Activated CD8-positive, alpha-beta memory T cell treated with anti-CD3 and anti-CD28 coated beads for 36 hours (primary cell): Measurements from ENCODE around the gene LZTS2. TPM values are rescaled to one million over a fixed set of nuclear protein-coding genes. Genes with fewer than 3 reads are reported as not detected.
"Not testable (repeated sequence)": the region's sequence is repeated elsewhere in the genome, so short reads cannot be mapped to it uniquely, and the experiment has no call there.

Experiments used
- CTCF ChIA-PET: fragments of 350-600 bp; sonication (Branson Sonifier 250); formaldehyde crosslinking; loops from one replicate; lab custom pipeline; 2021; ENCODE audit warnings: antibody characterized with exemption; lab: Charles Lee
- POLR2A ChIA-PET: fragments of 350-600 bp; sonication (Branson Sonifier 250); formaldehyde crosslinking; loops from one replicate; lab custom pipeline; 2021; ENCODE audit warnings: antibody characterized with exemption; lab: Charles Lee
- total RNA-seq, 2 experiments: library from RNA; stranded (reverse); gene quantifications; one replicate each; pipeline ENCODE4 v1.2.3, GENCODE V29; 2021

Gene LZTS2
- total RNA-seq, 2 experiments from 2014 or later = 14.2 to 14.8 TPM

DNA sequence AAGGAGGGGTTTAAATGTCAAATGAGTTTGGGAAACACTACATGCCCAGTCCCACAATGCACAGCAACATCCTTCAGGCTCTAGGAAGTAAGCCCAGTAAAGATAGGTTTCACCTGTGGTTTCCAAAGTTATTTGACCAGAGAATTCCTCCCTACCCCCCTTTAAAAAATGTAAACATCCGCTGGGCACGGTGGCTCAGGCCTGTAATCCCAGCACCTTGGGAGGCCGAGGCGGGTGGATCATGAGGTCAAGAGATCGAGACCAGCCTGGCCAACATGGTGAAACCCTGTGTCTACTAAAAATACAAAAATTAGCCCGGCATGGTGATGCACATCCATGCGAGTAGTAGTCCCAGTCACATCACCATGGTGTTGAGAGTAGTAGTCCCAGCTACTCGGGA is 24.2 kb upstream of the LZTS2 start:
- POLR2A ChIA-PET, CTCF ChIA-PET: not testable (repeated sequence)

DNA sequence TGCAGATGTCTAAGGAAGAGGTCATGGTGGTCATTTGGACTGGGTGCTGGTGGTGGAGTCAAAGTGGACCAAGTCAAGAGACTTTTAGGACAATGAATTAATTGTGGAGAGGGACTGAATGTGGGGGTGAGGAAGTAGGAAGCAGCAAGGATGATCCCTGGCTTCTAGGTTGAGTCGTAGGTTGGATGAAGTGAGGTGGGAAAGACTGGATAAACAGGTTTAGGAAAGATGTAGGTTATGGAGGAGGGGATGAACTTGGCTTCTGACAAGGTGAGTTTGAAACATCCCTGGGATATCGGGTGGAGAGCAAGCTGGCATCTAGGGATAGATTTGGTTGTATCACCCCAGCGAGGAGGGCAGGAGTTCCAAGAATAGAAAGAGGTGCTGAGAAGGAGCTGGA is 22.7 kb upstream of the LZTS2 start:
- POLR2A ChIA-PET = no interaction called here

GRCh38 chr10:100977436-100977835 is 22.2 kb upstream of the LZTS2 start:
- ChIA-PET POLR2A (no interaction called here), CTCF (no interaction called here)

More for the DNA sequence above, 22.7 kb upstream of the LZTS2 start:
- CTCF ChIA-PET = interaction anchor here (1.2 kb wide), 1 partner anchor 38 kb away, joined by 4 read pairs; no protein-coding TSS in a partner anchor

DNA sequence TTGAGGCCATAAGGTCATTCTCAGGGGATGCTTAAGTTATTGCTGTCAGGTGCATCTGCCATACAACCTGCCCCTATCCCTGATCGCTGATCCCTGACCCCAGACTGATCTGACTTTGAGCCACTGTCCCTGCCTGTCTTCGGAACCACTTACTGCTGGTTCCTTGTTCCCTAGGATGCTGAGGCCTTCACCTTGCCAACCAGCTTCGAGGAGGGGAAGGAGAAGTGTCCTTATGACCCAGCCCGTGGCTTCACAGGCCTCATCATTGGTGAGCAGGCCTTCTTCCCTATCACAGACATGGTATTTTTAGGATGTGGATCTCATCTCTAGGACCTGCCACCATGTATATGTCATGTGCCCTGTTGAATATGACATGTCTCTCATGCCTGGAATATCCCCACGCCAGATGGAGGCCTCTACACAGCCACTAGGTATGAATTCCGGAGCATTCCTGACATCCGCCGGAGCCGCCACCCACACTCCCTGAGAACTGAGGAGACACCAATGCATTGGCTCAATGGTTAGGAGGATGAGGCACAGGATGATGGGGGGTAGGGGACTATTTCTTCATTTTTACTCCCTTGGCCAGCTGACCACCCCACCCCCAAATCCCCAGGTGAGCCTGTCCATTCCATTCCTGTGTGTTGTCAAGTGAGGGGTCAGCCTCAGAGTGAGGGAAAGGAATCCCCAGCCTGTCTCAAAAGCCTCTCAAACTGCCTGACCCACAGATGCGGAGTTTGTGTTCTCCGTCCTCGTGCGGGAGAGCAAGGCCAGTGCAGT is 21.3 kb upstream of the LZTS2 start:
- CTCF ChIA-PET = no interaction called here
- POLR2A ChIA-PET = no interaction called here

DNA sequence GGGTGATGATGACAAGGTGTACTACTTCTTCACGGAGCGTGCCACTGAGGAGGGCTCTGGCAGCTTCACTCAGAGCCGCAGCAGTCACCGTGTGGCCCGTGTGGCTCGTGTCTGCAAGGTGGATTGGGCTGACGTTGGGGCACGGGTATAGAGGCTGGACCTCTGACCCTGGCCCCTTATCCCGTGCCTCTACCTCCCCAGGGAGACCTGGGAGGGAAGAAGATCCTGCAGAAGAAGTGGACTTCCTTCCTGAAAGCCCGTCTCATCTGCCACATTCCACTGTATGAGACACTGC is 20.8 kb upstream of the LZTS2 start:
- CTCF ChIA-PET = no interaction called here
- POLR2A ChIA-PET = no interaction called here

DNA sequence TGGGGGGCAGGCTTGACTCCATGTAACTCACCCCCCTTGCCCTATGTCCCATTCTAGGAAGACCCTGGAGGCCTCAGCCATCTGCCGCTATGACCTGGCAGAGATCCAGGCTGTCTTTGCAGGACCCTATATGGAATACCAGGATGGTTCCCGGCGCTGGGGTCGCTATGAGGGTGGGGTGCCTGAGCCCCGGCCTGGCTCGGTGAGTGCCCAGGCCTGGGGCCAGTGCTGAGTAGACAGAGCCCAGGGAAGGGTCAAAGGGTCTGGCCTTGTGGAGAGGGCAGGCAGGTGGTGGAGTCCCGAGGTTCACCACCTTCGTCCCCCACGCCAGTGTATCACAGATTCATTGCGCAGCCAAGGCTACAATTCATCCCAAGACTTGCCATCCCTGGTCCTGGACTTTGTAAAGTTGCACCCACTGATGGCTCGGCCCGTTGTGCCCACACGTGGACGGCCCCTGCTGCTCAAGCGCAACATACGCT is 19.8 kb upstream of the LZTS2 start:
- ChIA-PET CTCF (interaction anchor here (0.5 kb wide), 1 partner anchor 61 kb away, joined by 4 read pairs; no protein-coding TSS in a partner anchor), POLR2A (no interaction called here)

- CTCF ChIA-PET = no interaction called here
- POLR2A ChIA-PET = no interaction called here
Observed at GRCh38 chr10:100980311-100980710, 19.3 kb upstream of the LZTS2 start.

DNA sequence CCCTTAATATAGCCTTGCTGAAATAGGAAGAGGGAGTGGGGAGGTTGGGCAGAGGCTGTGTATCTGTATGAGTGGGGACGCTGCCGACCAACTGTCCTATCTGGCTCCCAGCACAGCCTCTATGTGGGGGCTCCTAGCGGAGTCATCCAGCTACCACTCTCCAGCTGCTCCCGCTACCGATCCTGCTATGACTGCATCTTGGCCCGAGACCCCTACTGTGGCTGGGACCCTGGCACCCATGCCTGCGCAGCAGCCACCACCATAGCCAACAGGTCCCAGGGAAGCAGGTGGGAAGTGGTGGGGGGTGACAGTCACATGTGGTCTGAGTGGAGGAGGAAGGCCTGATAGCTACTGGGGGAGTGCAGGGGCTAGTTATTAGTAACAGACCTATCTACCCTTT is 18.9 kb upstream of the LZTS2 start:
- POLR2A ChIA-PET = no interaction called here

DNA sequence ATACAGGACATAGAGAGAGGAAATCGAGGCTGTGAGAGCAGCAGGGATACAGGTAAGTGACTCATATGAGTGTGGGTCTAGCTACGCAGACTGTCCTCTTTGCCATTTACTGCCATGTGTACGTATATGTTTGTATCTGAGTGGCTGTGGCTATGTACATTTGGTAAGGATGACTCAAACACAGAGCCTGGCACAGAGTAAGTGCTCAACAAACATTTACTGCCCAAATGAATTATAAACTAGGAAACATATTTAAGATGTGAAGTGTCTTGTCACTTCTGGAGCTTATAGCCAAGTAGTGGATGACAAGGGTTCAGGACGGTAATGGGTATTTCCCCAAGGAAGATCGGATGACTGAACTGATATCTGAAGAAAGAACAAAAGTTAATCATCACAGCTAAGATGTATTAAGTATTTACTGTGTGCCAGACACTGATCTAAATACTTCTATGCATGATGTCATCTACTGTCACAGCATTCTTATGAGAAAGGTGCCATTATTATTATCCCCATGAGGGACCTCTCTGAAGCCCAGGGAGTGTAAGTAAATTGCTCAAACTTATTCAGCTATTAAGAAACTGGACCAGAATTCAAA is 18.3 kb upstream of the LZTS2 start:
- ChIA-PET CTCF (interaction anchor here (0.7 kb wide), 1 partner anchor 68 kb away, joined by 3 read pairs; no protein-coding TSS in a partner anchor), POLR2A (no interaction called here)

More for the DNA sequence above, 18.9 kb upstream of the LZTS2 start:
- CTCF ChIA-PET = no interaction called here

DNA sequence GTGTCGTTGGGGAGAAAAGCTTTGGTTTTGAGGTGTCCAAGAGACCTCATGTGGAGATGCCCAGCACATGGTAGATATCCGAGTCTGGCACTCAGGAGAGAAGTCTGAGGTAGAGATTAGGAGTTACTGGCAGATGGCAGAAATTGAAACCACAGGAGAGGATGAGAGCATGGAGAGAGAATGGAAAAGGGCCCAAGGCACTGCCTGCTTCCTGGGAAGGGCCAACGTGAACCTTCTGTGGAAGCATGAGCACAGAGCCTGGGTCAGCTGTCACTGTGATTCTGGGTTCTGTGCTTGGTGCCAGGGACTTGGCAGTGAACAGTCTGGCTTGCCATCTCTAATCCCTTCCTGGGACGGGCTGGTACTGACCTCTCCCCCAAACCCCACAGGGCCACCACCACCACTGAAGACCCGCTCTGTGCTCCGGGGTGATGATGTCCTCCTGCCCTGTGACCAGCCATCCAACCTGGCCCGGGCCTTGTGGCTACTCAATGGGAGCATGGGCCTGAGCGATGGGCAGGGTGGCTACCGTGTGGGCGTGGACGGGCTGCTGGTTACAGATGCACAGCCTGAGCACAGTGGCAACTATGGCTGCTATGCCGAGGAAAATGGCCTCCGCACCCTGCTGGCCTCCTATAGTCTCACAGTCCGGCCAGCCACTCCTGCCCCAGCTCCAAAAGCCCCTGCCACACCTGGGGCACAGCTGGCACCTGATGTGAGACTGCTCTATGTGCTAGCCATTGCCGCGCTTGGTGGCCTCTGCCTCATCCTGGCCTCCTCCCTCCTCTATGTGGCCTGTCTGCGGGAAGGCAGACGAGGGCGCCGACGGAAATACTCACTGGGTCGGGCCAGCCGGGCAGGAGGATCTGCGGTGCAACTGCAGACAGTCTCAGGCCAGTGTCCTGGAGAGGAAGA is 16.4 kb upstream of the LZTS2 start:
- POLR2A ChIA-PET = no interaction called here

GRCh38 chr10:100983868-100984671 is 15.5 kb upstream of the LZTS2 start:
- ChIA-PET POLR2A (no interaction called here), CTCF (no interaction called here)

More for the DNA sequence above, 16.4 kb upstream of the LZTS2 start:
- CTCF ChIA-PET = no interaction called here

- ChIA-PET POLR2A (interaction anchor here (1.9 kb wide), 1 partner anchor 12 kb away, joined by 6 read pairs; no protein-coding TSS in a partner anchor), CTCF (interaction anchor here (0.9 kb wide), 2 partner anchors 13 to 14 kb away, joined by 3 to 4 read pairs; no protein-coding TSS in a partner anchor)
Observed at GRCh38 chr10:100984672-100985177, 14.9 kb upstream of the LZTS2 start.

DNA sequence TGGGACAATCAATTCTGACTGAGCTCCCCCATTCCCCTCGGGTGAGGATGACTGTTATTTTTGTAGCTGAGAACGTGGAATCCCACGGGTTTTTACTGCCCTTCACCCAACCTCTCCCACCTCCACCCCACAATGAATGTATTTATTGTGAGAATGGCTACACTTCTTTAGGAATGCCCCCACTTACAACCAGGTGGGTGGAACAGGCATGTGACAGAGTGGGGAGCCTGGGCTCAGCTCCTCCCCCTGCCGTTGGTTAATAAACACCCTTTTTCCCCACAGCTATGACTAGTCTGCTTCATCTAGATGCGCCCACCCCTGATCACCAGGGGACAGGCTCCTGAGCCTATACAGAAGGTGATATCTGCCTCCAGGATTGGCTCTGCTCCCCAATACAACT is 14.3 kb upstream of the LZTS2 start:
- ChIA-PET CTCF (interaction anchor here (0.9 kb wide), 2 partner anchors 12 to 13 kb away, joined by 3 to 4 read pairs; no protein-coding TSS in a partner anchor), POLR2A (interaction anchor here (0.6 to 1.9 kb wide), 2 partner anchors 12 to 41 kb away, joined by 3 to 6 read pairs; no protein-coding TSS in a partner anchor)

GRCh38 chr10:100986623-100986951 is 13.0 kb upstream of the LZTS2 start:
- CTCF ChIA-PET = interaction anchor here (0.6 to 1.8 kb wide), 4 partner anchors 11 to 1098 kb away, joined by 3 to 10 read pairs (median 4); partner anchors contain the start of gene HIF1AN
- POLR2A ChIA-PET = interaction anchor here (1.9 kb wide), 1 partner anchor 10 kb away, joined by 6 read pairs; no protein-coding TSS in a partner anchor

- POLR2A ChIA-PET = no interaction called here
- CTCF ChIA-PET = interaction anchor here (0.6 to 1.8 kb wide), 4 partner anchors 10 to 1097 kb away, joined by 3 to 10 read pairs (median 4); partner anchors contain the start of gene HIF1AN
Observed at GRCh38 chr10:100986952-100987684, 12.5 kb upstream of the LZTS2 start, which contains the start of the genes MRPL43 and TWNK. Gene MRPL43 (minus strand): TSS chr10:100987497. CDS start chr10:100987443, 54 bp downstream. Gene TWNK (plus strand): TSS chr10:100987543. CDS start chr10:100988211, 668 bp downstream.

GRCh38 chr10:100987685-100988049 is 11.9 kb upstream of the LZTS2 start:
- ChIA-PET POLR2A (no interaction called here), CTCF (interaction anchor here (0.9 to 1.8 kb wide), 3 partner anchors 10 to 154 kb away, joined by 3 to 10 read pairs (median 4); no protein-coding TSS in a partner anchor)

DNA sequence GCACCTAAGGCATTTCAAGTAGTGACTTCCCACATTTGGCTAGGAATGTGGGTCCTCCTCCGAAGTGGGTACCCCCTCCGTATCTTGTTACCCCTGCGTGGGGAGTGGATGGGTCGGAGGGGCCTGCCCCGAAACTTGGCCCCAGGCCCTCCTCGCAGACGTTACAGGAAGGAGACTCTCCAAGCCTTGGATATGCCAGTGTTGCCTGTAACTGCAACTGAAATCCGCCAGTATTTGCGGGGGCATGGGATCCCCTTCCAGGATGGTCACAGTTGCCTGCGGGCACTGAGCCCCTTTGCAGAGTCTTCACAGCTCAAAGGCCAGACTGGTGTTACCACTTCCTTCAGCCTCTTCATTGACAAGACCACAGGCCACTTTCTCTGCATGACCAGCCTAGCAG is 11.4 kb upstream of the LZTS2 start:
- POLR2A ChIA-PET = no interaction called here
- CTCF ChIA-PET = interaction anchor here (0.9 to 1.2 kb wide), 4 partner anchors 10 to 154 kb away, joined by 3 to 4 read pairs (median 4); no protein-coding TSS in a partner anchor
